ENCODE measurements around the gene LSP1. TPM values are rescaled to one million over a fixed set of nuclear protein-coding genes. Genes with fewer than 3 reads are reported as not detected.

The LSP1 gene
- total RNA-seq, 1 experiment from 2014 or later: not detected

- intact Hi-C loops (cut with micrococcal nuclease; ENCODE audit: unreplicated experiment): no loop called here
- ChIA-PET CTCF (no interaction called here), POLR2A (ENCODE audit: low non-redundant PET) (no interaction called here)
- H3K27ac ChIP-seq (ENCODE audit: low read depth, low read length, poor library complexity, severe bottlenecking): no peak overlapping the region
- H3K9me3 ChIP-seq (ENCODE audit: low read depth, low read length, poor library complexity, severe bottlenecking): no peaks in the 10 kb centered on the region
- DNase-seq (ENCODE audit: low spot score): no peak
- no peak for TF ChIP-seq EZH2 (IDR thresholded peaks at IDR 0.05; ENCODE audit: borderline replicate concordance, low read depth, low read length, poor library complexity, severe bottlenecking)
- TF ChIP-seq, protein P1, sequence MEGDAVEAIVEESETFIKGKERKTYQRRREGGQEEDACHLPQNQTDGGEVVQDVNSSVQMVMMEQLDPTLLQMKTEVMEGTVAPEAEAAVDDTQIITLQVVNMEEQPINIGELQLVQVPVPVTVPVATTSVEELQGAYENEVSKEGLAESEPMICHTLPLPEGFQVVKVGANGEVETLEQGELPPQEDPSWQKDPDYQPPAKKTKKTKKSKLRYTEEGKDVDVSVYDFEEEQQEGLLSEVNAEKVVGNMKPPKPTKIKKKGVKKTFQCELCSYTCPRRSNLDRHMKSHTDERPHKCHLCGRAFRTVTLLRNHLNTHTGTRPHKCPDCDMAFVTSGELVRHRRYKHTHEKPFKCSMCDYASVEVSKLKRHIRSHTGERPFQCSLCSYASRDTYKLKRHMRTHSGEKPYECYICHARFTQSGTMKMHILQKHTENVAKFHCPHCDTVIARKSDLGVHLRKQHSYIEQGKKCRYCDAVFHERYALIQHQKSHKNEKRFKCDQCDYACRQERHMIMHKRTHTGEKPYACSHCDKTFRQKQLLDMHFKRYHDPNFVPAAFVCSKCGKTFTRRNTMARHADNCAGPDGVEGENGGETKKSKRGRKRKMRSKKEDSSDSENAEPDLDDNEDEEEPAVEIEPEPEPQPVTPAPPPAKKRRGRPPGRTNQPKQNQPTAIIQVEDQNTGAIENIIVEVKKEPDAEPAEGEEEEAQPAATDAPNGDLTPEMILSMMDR (conservative IDR thresholded peaks at IDR 0.05; ENCODE audit: low read depth, low read length): no peak
- BruUV-seq (replicated peaks): no TSS peak
- H3K4me1 ChIP-seq (ENCODE audit: insufficient read depth, low read length, poor library complexity, severe bottlenecking): no peaks in the 10 kb centered on the region
- no peaks in the 10 kb centered on the region for H3K27me3 ChIP-seq (replicated peaks; ENCODE audit: insufficient read depth, low read depth, low read length, poor library complexity)
- no peaks in the 10 kb centered on the region for H3K36me3 ChIP-seq (ENCODE audit: insufficient read depth, low read length, poor library complexity, severe bottlenecking)
- H3K4me3 ChIP-seq (ENCODE audit: low read depth, low read length, poor library complexity, severe bottlenecking): no peak overlapping the region
These were observed 74.4 kb downstream of the LSP1 start for GRCh38 chr11:1927026-1927847.

- Histone ChIP-seq H3K36me3 (ENCODE audit: insufficient read depth, low read length, poor library complexity, severe bottlenecking) (no peaks in the 10 kb centered on the region), H3K4me1 (ENCODE audit: insufficient read depth, low read length, poor library complexity, severe bottlenecking) (no peaks in the 10 kb centered on the region), H3K27me3 (replicated peaks; ENCODE audit: insufficient read depth, low read depth, low read length, poor library complexity) (no peaks in the 10 kb centered on the region), H3K27ac (ENCODE audit: low read depth, low read length, poor library complexity, severe bottlenecking) (no peak overlapping the region), H3K9me3 (ENCODE audit: low read depth, low read length, poor library complexity, severe bottlenecking) (no peaks in the 10 kb centered on the region), H3K4me3 (ENCODE audit: low read depth, low read length, poor library complexity, severe bottlenecking) (no peak overlapping the region)
- CTCF ChIA-PET: no interaction called here
- DNase-seq (ENCODE audit: low spot score): no peak
- intact Hi-C loops (cut with micrococcal nuclease; ENCODE audit: unreplicated experiment): no loop called here
- no TSS peak for BruUV-seq (replicated peaks)
- POLR2A ChIA-PET (ENCODE audit: low non-redundant PET): no interaction called here
- no peak for TF ChIP-seq EZH2 (IDR thresholded peaks at IDR 0.05; ENCODE audit: borderline replicate concordance, low read depth, low read length, poor library complexity, severe bottlenecking)
- TF ChIP-seq, protein P1 (conservative IDR thresholded peaks at IDR 0.05; ENCODE audit: low read depth, low read length): no peak
These were observed 75.1 kb downstream of the LSP1 start for GRCh38 chr11:1927848-1928469.

DNA sequence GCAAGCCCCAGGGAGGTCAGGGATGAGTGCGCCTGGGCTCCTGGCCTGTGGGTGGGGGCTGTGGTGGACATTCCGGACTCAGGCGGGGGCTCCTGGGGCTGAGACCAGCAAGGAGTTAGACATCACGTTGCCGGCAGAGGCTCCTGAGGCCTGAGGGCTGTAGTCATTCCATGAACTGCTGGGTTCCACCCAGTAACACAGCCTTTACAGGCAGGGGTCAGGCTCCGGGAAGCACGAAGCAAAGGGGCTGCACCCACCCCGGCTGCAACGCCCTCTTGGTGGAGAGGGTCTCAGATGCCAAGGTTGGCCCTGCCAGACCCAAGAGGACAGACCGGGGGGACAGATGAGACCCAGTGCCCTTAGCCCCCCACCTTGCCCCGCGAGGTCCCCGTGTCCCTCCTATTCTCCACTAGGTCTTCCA is 75.6 kb downstream of the LSP1 start:
- no peak overlapping the region for H3K27ac ChIP-seq (ENCODE audit: low read depth, low read length, poor library complexity, severe bottlenecking)
- CTCF ChIA-PET: no interaction called here
- POLR2A ChIA-PET (ENCODE audit: low non-redundant PET): no interaction called here

More for the DNA sequence above, 75.6 kb downstream of the LSP1 start:
- no peaks in the 10 kb centered on the region for H3K9me3 ChIP-seq (ENCODE audit: low read depth, low read length, poor library complexity, severe bottlenecking)
- no peak for DNase-seq (ENCODE audit: low spot score)
- H3K4me1 ChIP-seq (ENCODE audit: insufficient read depth, low read length, poor library complexity, severe bottlenecking): no peaks in the 10 kb centered on the region
- intact Hi-C loops (cut with micrococcal nuclease; ENCODE audit: unreplicated experiment): no loop called here
- no peaks in the 10 kb centered on the region for H3K36me3 ChIP-seq (ENCODE audit: insufficient read depth, low read length, poor library complexity, severe bottlenecking)
- no peak overlapping the region for H3K4me3 ChIP-seq (ENCODE audit: low read depth, low read length, poor library complexity, severe bottlenecking)
- no peaks in the 10 kb centered on the region for H3K27me3 ChIP-seq (replicated peaks; ENCODE audit: insufficient read depth, low read depth, low read length, poor library complexity)
- no peak for TF ChIP-seq EZH2 (IDR thresholded peaks at IDR 0.05; ENCODE audit: borderline replicate concordance, low read depth, low read length, poor library complexity, severe bottlenecking)
- TF ChIP-seq, protein P1 (conservative IDR thresholded peaks at IDR 0.05; ENCODE audit: low read depth, low read length): no peak
- no TSS peak for BruUV-seq (replicated peaks)

Data from A673 (cell line).